Mammary epithelial cell (primary cell): ENCODE data around the gene MTURN.

Experiments used
- CTCF ChIP-seq, 2 donors: IDR thresholded peaks in 1 of 2; conservative IDR thresholded peaks in 1 of 2; 2 replicates each; pipeline ENCODE4 v1.5.1; 2011 to 2012; ENCODE audit warnings: inconsistent platforms in 2 of 2, low read length in 2 of 2, mild to moderate bottlenecking in 2 of 2, control low read depth in 1 of 2, low read depth in 1 of 2; ENCODE audit not compliant: insufficient read depth in 1 of 2; ENCODE audit errors: extremely low read depth in 1 of 2
- EZH2 ChIP-seq: IDR thresholded peaks from 2 replicates; pipeline ENCODE4 v1.6.1; 2012; ENCODE audit warnings: low read length, inconsistent platforms, borderline replicate concordance

GRCh38 chr7:30104157-30104556 is 30.6 kb upstream of the MTURN start:
- TF ChIP-seq CTCF (conservative IDR thresholded peaks at IDR 0.05 in 1 of 2, IDR thresholded peaks at IDR 0.05 in 1 of 2; ENCODE audit: extremely low read depth in 1 of 2, insufficient read depth in 1 of 2, low read depth in 1 of 2, low read length in 2 of 2) (no peak), EZH2 (no peak)
